Tibial nerve (tissue), 4 donors: Measurements from ENCODE around the gene OR2S2. TPM values are rescaled to one million over a fixed set of nuclear protein-coding genes. Genes with fewer than 3 reads are reported as not detected.

Experiments
- DNase-seq, 2 donors: peaks; one replicate each; pipeline ENCODE4 v3.0.0-alpha.2; 2019; ENCODE audit warnings: low spot score in 2 of 2
- H3K27ac ChIP-seq, 4 donors: fragments of 200-600 bp; sonication (generic) in 3 of 4; one replicate each; pipeline ENCODE4 v1.5.1; 2017 to 2019; ENCODE audit warnings: mild to moderate bottlenecking in 1 of 4
- H3K27me3 ChIP-seq, 2 donors: fragments of 200-600 bp; sonication (generic) in 1 of 2; one replicate each; pipeline versions ENCODE4 v1.5.1 to v1.6.0; 2017 to 2019
- H3K36me3 ChIP-seq, 3 donors: fragments of 200-600 bp; sonication (generic); one replicate each; pipeline ENCODE4 v1.5.1; 2018 to 2019
- H3K4me1 ChIP-seq, 4 donors: fragments of 200-600 bp; sonication (generic) in 3 of 4; one replicate each; pipeline ENCODE4 v1.5.1; 2017 to 2019
- H3K4me3 ChIP-seq, 4 donors: fragments of 200-600 bp; sonication (generic) in 3 of 4; one replicate each; pipeline ENCODE4 v1.5.1; 2017 to 2019; ENCODE audit warnings: mild to moderate bottlenecking in 1 of 4, moderate library complexity in 1 of 4
- H3K9me3 ChIP-seq, 4 donors: fragments of 200-600 bp; sonication (generic) in 3 of 4; one replicate each; pipeline ENCODE4 v1.5.1; 2017 to 2019
- CTCF ChIP-seq, 5 experiments: fragments of 200-600 bp in 3 of 5; fragments of 450-650 bp in 2 of 5; sonication (generic) in 3 of 5; IDR thresholded peaks; one replicate each; pipeline ENCODE4 v1.5.1; 2016 to 2019; ENCODE audit warnings: antibody characterized with exemption in 5 of 5, mild to moderate bottlenecking in 3 of 5, moderate library complexity in 2 of 5
- EP300 ChIP-seq, 2 donors: sonication (generic); formaldehyde crosslinking; IDR thresholded peaks; one replicate each; pipeline ENCODE4 v1.6.1; 2017; ENCODE audit warnings: antibody characterized with exemption in 2 of 2, mild to moderate bottlenecking in 1 of 2
- POLR2A ChIP-seq, 2 donors: fragments of 450-650 bp; IDR thresholded peaks; one replicate each; pipeline ENCODE4 v1.6.1; 2017; ENCODE audit warnings: antibody characterized with exemption in 2 of 2, mild to moderate bottlenecking in 2 of 2, moderate library complexity in 2 of 2
- WGBS, 2 donors: methylation state at CpG; one replicate each; pipeline ENCODE4 v1.1.5; 2018; 5-methylcytosine and 5-hydroxymethylcytosine counted together
- total RNA-seq, 4 donors: library from RNA; depleted of rRNA; stranded (reverse); fragments of >200 nt; gene quantifications; one replicate each; pipeline ENCODE4 v1.1.0, GENCODE V29; 2016

OR2S2 gene
- total RNA-seq, 4 donors from 2014 or later, result not detected

GRCh38 chr9:35912791-35913400 is 45.1 kb downstream of the OR2S2 start:
- Histone ChIP-seq H3K4me1 (peaks cover 0 to 65% (median 31%) of the 10 kb centered on the region in 4 donors), H3K4me3 (peak overlapping the region in 1 of 4 donors; percentile 4), H3K27me3 (no peaks in the 10 kb centered on the region), H3K27ac (peak overlapping the region in 2 of 4 donors; percentile 5 to 93), H3K36me3 (no peaks in the 10 kb centered on the region), H3K9me3 (no peaks in the 10 kb centered on the region)
- no peak for DNase-seq
- no peak for TF ChIP-seq CTCF (IDR thresholded peaks at IDR 0.05)
- TF ChIP-seq POLR2A (IDR thresholded peaks at IDR 0.05), result no peak
- TF ChIP-seq EP300 (IDR thresholded peaks at IDR 0.05), result no peak
- WGBS, 2 donors, result 76 to 79% methylated on average over 10 of the region's 10 CpGs

GRCh38 chr9:35911690-35912089 is 46.3 kb downstream of the OR2S2 start:
- WGBS, 2 donors, result 80 to 81% methylated on average over 10 of the region's 10 CpGs
- Histone ChIP-seq H3K27me3 (no peaks in the 10 kb centered on the region), H3K9me3 (no peaks in the 10 kb centered on the region), H3K36me3 (no peaks in the 10 kb centered on the region), H3K27ac (peak overlapping the region; percentile 5 to 97 (median 56)), H3K4me3 (peak overlapping the region in 1 of 4 donors; percentile 25), H3K4me1 (peaks cover 0 to 77% (median 43%) of the 10 kb centered on the region in 4 donors)
- TF ChIP-seq CTCF (IDR thresholded peaks at IDR 0.05) (no peak), POLR2A (IDR thresholded peaks at IDR 0.05) (no peak), EP300 (IDR thresholded peaks at IDR 0.05) (no peak)
- DNase-seq, result no peak

GRCh38 chr9:35910613-35911359 is 47.2 kb downstream of the OR2S2 start:
- H3K27ac ChIP-seq, result peak overlapping the region; percentile 49 to 97 (median 94)
- peak overlapping the region in 1 of 4 donors; percentile 29 for H3K4me3 ChIP-seq
- TF ChIP-seq CTCF (IDR thresholded peaks at IDR 0.05) (peak; percentile 32 to 58 (median 40)), POLR2A (IDR thresholded peaks at IDR 0.05) (no peak), EP300 (IDR thresholded peaks at IDR 0.05) (peak in 1 of 2 donors; percentile 4)
- DNase-seq, result peak in 1 of 2 donors; percentile 46
- H3K36me3 ChIP-seq, result no peaks in the 10 kb centered on the region
- no peaks in the 10 kb centered on the region for H3K27me3 ChIP-seq
- 60 to 63% methylated on average over 14 of the region's 14 CpGs for WGBS, 2 donors
- no peaks in the 10 kb centered on the region for H3K9me3 ChIP-seq
- H3K4me1 ChIP-seq, result peaks cover 0 to 82% (median 50%) of the 10 kb centered on the region in 4 donors

- WGBS, 2 donors, result 86 to 92% methylated on average over 30 to 34 of the region's 34 CpGs
- peak overlapping the region; percentile 49 to 97 (median 94) for H3K27ac ChIP-seq
- no peaks in the 10 kb centered on the region for H3K9me3 ChIP-seq
- TF ChIP-seq CTCF (IDR thresholded peaks at IDR 0.05), result no peak
- peak in 1 of 2 donors; percentile 22 for TF ChIP-seq POLR2A (IDR thresholded peaks at IDR 0.05)
- TF ChIP-seq EP300 (IDR thresholded peaks at IDR 0.05), result peak in 1 of 2 donors; percentile 34
- H3K4me3 ChIP-seq, result peak overlapping the region in 1 of 4 donors; percentile 29
- peaks cover 0 to 83% (median 56%) of the 10 kb centered on the region in 4 donors for H3K4me1 ChIP-seq
- DNase-seq, result no peak
- no peaks in the 10 kb centered on the region for H3K27me3 ChIP-seq
- no peaks in the 10 kb centered on the region for H3K36me3 ChIP-seq
These were observed 48.0 kb downstream of the OR2S2 start for GRCh38 chr9:35909687-35910612.
